GM19395 (cell line): ENCODE data around the gene FES.
A peak's percentile ranks its signal among the peaks of the same experiment; 100 is the strongest.

Experiments used
- ATAC-seq: cut with Tn5 transposase; IDR thresholded peaks from one replicate; pipeline ENCODE4 v1.9.1; 2021; ENCODE audit warnings: mild to moderate bottlenecking, moderate library complexity; ENCODE audit not compliant: unreplicated experiment

The FES gene

DNA sequence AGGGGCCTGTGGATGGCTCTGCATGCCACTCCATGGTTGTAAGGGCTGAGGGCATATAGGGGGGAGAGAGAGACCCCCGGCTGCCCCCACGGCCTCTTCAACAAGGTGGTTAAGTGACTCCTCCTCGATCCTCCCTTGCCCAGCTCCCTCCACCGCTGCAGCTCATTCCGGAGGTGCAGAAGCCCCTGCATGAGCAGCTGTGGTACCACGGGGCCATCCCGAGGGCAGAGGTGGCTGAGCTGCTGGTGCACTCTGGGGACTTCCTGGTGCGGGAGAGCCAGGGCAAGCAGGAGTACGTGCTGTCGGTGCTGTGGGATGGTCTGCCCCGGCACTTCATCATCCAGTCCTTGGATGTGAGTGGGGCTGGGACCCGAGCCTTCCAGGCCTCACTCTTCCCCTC is 6.5 kb downstream of the FES start:
- ATAC-seq, result no peak

DNA sequence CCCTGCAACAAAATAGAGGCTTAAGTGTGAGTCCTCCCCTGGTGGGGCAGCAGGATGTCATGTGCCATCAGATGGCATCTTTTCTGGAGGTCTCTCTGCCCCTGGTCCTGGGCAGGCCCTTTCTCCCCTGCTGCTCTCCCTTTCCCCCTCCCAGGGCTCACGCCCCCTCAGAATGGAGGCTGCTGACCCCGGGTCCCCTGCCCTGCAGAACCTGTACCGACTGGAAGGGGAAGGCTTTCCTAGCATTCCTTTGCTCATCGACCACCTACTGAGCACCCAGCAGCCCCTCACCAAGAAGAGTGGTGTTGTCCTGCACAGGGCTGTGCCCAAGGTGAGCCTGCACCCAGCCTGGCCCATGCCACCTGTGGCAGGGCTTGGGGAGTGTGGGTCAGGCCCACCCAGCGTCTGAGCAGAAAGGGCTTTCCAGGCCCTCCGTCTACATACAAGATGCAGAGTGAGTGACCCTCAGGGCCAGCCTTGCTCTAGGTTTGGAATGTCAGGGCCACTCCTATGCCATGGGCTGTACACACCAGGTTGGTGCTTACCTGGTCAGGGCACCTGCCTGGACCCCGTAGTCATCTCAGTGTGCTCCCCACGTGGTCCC is 7.1 kb downstream of the FES start:
- ATAC-seq, result no peak

DNA sequence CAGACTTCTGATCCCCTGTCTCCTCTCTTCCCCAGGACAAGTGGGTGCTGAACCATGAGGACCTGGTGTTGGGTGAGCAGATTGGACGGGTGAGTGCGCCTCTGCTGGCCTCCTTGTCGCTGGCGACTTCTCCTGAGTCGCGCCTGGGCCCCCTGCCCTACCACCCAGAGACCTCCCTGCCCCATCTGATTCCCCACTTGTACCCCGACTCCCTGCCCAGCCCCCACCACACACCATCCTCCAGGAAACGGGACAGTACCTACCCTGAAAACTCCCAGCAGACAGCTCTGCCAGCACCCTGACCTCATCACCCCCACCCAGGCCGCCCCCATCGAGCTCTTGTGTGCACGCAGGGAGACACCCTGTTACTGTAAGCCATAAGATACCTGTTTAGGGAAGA is 7.7 kb downstream of the FES start:
- no peak for ATAC-seq

- no peak for ATAC-seq
Measured at GRCh38 chr15:90892498-90893174, 8.3 kb downstream of the FES start.

GRCh38 chr15:90893175-90894090 is 9.1 kb downstream of the FES start:
- ATAC-seq, result no peak

- no peak for ATAC-seq
Measured at GRCh38 chr15:90895571-90896117, 11.3 kb downstream of the FES start.

DNA sequence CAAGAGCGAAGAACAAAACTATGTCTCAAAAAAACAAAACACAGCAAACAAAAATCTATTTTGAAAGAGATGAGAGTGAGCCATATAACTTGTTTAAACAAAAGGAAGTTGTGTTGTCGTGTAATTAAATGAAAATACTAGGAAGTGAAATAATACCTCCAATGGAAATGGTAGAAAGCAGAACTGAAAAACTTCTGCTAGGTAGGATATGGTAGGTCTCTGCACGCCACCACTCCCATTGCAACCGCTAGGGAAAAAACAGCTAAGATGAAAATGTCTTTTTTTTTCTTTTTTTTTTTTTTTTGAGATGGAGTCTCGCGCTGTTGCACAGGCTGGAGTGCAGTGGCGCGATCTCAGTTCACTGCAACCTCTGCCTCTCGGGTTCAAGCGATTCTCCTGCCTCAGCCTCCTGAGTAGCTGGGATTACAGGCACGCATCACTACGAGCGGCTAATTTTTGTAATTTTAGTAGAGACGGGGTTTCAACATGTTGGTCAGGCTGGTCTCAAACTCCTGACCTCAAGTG is 12.9 kb downstream of the FES start:
- peak; percentile 76 for ATAC-seq

GRCh38 chr15:90901175-90902039 is 17.1 kb downstream of the FES start:
- ATAC-seq, result no peak

GRCh38 chr15:90902040-90902839 is 17.9 kb downstream of the FES start:
- peak; percentile 69 for ATAC-seq

DNA sequence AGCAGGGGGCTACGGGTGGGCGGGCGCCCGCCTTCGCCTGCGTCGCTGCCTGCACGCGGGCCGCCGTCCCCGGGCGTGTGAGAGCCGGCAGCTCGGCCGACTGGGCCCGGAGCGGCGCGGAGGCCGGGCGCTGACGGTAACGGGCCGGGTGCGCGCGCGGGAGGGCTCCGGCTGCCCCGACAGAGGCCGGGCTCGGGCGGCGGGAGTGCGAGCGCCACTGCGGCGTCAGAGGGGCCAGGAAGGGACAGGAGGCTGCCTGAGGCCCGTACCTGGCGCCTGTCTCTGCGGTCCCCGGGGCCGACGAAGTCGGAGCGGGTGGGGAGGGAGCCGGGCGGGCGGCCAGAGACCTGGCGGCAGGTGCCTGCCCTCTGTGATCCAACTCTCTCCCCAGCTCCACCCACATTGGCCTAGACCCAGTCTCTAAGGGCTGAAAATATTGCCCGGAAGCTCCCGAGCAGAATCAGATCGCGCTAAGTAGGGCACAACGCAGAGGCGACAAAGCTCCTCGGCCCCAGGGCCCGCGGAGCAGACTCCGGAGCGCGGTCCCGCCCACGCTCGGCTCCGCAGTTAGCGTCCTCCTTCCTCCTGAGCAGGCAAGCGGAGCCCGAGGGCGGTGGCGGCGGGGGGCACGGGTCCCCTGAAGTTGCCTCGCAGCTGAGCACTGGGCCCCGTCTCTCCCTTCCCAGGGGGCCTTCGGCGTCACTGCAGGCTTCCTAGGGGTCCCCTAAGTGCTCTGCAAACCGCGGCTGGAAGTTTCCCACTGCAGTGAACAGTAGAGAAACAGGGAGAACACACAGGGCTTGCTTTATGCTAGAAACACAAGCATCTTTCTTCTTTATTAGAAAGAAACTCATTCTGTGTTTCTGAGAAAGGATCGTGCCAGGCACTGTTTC is 18.8 kb downstream of the FES start, which contains the start of gene MAN2A2:
Gene MAN2A2, plus strand, starts transcription at position 463 of the 893 bp plus-strand sequence. CDS start 906 bp downstream, outside the sequence.
- ATAC-seq, result peak; percentile 66

DNA sequence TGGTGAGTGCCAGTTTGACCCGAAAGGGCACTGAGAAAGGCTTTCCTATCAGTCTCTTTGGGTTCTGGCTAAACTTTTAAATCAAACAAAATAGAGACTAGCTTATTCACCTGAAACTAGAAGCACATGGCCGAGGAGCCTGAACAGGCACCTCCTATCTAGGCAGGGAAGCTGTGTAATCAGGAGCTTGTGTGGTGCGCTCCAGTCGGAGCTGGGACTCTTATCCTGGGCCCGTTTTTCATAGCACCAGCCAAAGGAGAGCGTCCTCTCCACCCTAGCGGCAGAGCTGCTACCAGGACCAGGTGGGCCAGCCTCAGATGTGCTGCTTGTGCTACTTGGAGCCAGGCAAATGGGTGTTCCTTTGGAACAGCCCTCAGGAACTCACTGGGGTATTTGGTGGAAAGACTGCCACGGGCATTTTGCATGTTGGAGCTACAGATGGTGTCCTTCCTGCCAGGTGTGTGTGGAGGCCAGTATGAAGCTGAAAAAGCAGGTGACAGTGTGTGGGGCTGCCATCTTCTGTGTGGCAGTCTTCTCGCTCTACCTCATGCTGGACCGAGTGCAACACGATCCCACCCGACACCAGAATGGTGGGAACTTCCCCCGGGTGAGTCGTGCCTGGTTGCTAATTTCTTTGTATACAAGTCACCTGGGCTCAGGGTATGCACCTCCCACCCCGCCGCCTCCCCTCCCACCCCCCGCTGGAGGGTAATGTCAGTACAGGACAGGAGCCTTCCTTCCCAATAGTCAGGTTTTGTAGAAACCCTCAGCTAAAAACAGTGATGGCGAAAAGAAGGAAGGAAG is 19.6 kb downstream of the FES start:
- no peak for ATAC-seq

GRCh38 chr15:90904746-90905145 is 20.4 kb downstream of the FES start:
- no peak for ATAC-seq

- no peak for ATAC-seq
Measured at GRCh38 chr15:90905306-90906180, 21.2 kb downstream of the FES start.

GRCh38 chr15:90906181-90906849 is 22.0 kb downstream of the FES start:
- ATAC-seq, result no peak

GRCh38 chr15:90907051-90907660 is 22.9 kb downstream of the FES start:
- no peak for ATAC-seq
